Lower leg skin (tissue), 3 donors: ENCODE measurements around the gene DNAH9.

Experiments used
- CTCF ChIP-seq, 3 donors: fragments of 450-650 bp; IDR thresholded peaks; one replicate each; pipeline ENCODE4 v1.5.1; 2016; ENCODE audit warnings: antibody characterized with exemption in 3 of 3, mild to moderate bottlenecking in 3 of 3, moderate library complexity in 2 of 3
- POLR2A ChIP-seq, 2 donors: fragments of 450-650 bp; IDR thresholded peaks; one replicate each; pipeline ENCODE4 v1.6.1; 2016 to 2017; ENCODE audit warnings: antibody characterized with exemption in 2 of 2, mild to moderate bottlenecking in 1 of 2, moderate library complexity in 1 of 2

- no peak for TF ChIP-seq CTCF (IDR thresholded peaks at IDR 0.05)
- TF ChIP-seq POLR2A (IDR thresholded peaks at IDR 0.05) = no peak
These were observed 52.8 kb downstream of the DNAH9 start for GRCh38 chr17:11651089-11651488.
